Trophoblast cell (in vitro differentiated cells and primary cell): ENCODE measurements around the gene MKNK1.

Experiments
- DNase-seq, 2 donors: peaks; one replicate each; pipeline ENCODE4 v3.0.0-alpha.2; 2016
- H2AFZ ChIP-seq: 2 replicates; pipeline ENCODE4 v1.6.1; 2013; ENCODE audit warnings: low read length, moderate library complexity, mild to moderate bottlenecking; ENCODE audit not compliant: insufficient read depth, poor library complexity
- H2AK5ac ChIP-seq: 2 replicates; pipeline ENCODE4 v1.6.1; 2013; ENCODE audit warnings: mild to moderate bottlenecking, low read length
- H2BK120ac ChIP-seq: 2 replicates; pipeline ENCODE4 v1.6.1; 2013; ENCODE audit warnings: low read length, mild to moderate bottlenecking, moderate library complexity; ENCODE audit not compliant: insufficient read depth, poor library complexity
- H2BK12ac ChIP-seq: 2 replicates; pipeline ENCODE4 v1.6.1; 2013; ENCODE audit warnings: mild to moderate bottlenecking, low read length, moderate library complexity
- H2BK5ac ChIP-seq: 2 replicates; pipeline ENCODE4 v1.6.1; 2013; ENCODE audit warnings: low read length, low read depth, moderate library complexity, mild to moderate bottlenecking; ENCODE audit not compliant: poor library complexity
- H3K14ac ChIP-seq: 2 replicates; pipeline ENCODE4 v1.6.1; 2013; ENCODE audit warnings: mild to moderate bottlenecking, low read length
- H3K18ac ChIP-seq: 2 replicates; pipeline ENCODE4 v1.6.1; 2013; ENCODE audit warnings: mild to moderate bottlenecking, low read length
- H3K23ac ChIP-seq: 2 replicates; pipeline ENCODE4 v1.6.1; 2013; ENCODE audit warnings: low read length
- H3K27ac ChIP-seq: 2 replicates; pipeline ENCODE4 v1.5.1; 2013; ENCODE audit warnings: low read depth, mild to moderate bottlenecking, inconsistent platforms, low read length, moderate library complexity
- H3K27me3 ChIP-seq: 2 replicates; pipeline ENCODE4 v1.6.1; 2013; ENCODE audit warnings: inconsistent platforms, mild to moderate bottlenecking, low read length, moderate library complexity; ENCODE audit not compliant: insufficient read depth
- H3K36me3 ChIP-seq, 2 experiments: 1 replicate in 1 of 2; 2 replicates in 1 of 2; pipeline ENCODE4 v1.6.1; 2013; ENCODE audit warnings: low read length in 2 of 2, mild to moderate bottlenecking in 2 of 2, moderate library complexity in 1 of 2; ENCODE audit not compliant: insufficient read depth in 2 of 2, control insufficient read depth in 1 of 2
- H3K4ac ChIP-seq: 2 replicates; pipeline ENCODE4 v1.6.1; 2013; ENCODE audit warnings: low read depth, mild to moderate bottlenecking, low read length, moderate library complexity
- H3K4me1 ChIP-seq, 2 experiments: 1 replicate in 1 of 2; 2 replicates in 1 of 2; pipeline ENCODE4 v1.6.1; 2013; ENCODE audit warnings: low read length in 2 of 2, mild to moderate bottlenecking in 2 of 2, moderate library complexity in 1 of 2; ENCODE audit not compliant: insufficient read depth in 2 of 2, control insufficient read depth in 1 of 2
- H3K4me2 ChIP-seq: 2 replicates; pipeline ENCODE4 v1.6.1; 2013; ENCODE audit warnings: inconsistent platforms, mild to moderate bottlenecking, low read length, moderate library complexity
- H3K4me3 ChIP-seq: 2 replicates; pipeline ENCODE4 v1.5.1; 2013; ENCODE audit warnings: mild to moderate bottlenecking, low read depth, low read length, inconsistent platforms
- H3K79me1 ChIP-seq: one replicate; pipeline ENCODE4 v1.6.1; 2013; ENCODE audit warnings: low read length
- H3K79me2 ChIP-seq: 2 replicates; pipeline ENCODE4 v1.6.1; 2013; ENCODE audit warnings: low read length, mild to moderate bottlenecking; ENCODE audit not compliant: control insufficient read depth, insufficient read depth, poor library complexity
- H3K9ac ChIP-seq: 2 replicates; pipeline ENCODE4 v1.6.1; 2013; ENCODE audit warnings: mild to moderate bottlenecking, low read length
- H3K9me3 ChIP-seq: 2 replicates; pipeline ENCODE4 v1.6.1; 2013; ENCODE audit warnings: low read depth, mild to moderate bottlenecking, control low read depth, inconsistent platforms, low read length; ENCODE audit not compliant: insufficient read depth
- H4K12ac ChIP-seq: 2 replicates; pipeline ENCODE4 v1.6.1; 2013; ENCODE audit warnings: low read depth, mild to moderate bottlenecking, low read length, moderate library complexity
- H4K8ac ChIP-seq: 2 replicates; pipeline ENCODE4 v1.6.1; 2013; ENCODE audit warnings: low read depth, mild to moderate bottlenecking, low read length, moderate library complexity
- H4K91ac ChIP-seq: one replicate; pipeline ENCODE4 v1.6.1; 2013; ENCODE audit warnings: low read depth, mild to moderate bottlenecking, low read length, moderate library complexity
- WGBS: extraction: QIAGEN DNeasy Blood & Tissue Kit; methylation state at CpG from one replicate; pipeline ENCODE4 v1.1.7; 2013; ENCODE audit warnings: missing lambda C conversion rate; ENCODE audit not compliant: insufficient read length, insufficient coverage; ENCODE audit errors: extremely low coverage; 5-methylcytosine and 5-hydroxymethylcytosine counted together

MKNK1 gene

DNA sequence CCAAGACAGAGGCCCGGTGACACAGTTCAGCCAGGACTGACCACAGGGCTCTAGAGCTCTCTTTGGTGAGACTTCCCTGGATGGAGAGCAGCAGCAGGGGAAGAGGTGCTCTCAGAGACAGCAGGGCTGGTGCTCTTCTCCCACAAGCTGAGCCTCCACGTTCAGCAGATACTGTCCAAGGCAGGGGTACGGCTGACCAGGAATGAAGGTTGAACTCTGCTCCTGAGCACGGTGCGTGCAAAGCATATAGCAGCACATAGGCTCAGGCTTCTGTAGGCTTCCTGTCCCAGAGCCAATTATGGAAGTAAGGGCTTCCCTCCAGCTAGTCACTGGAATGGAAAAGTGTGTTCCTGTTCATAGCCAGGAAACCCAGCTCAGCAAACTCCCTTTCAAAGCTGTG lies 90.5 kb downstream of the MKNK1 start:
- Histone ChIP-seq H2BK120ac (no peak overlapping the region), H3K79me2 (no peaks in the 10 kb centered on the region), H3K27ac (no peak overlapping the region), H2AFZ (no peak overlapping the region), H2BK5ac (no peak overlapping the region), H3K36me3 (no peaks in the 10 kb centered on the region), H3K79me1 (no peaks in the 10 kb centered on the region), H4K91ac (no peak overlapping the region), H3K4me3 (no peak overlapping the region), H4K12ac (no peak overlapping the region), H4K8ac (no peak overlapping the region), H2BK12ac (no peak overlapping the region), H3K4me2 (no peak overlapping the region), H3K18ac (no peak overlapping the region), H3K9ac (no peak overlapping the region), H3K27me3 (no peaks in the 10 kb centered on the region), H3K23ac (no peak overlapping the region), H3K4me1 (peaks cover 6% of the 10 kb centered on the region in 2 experiments), H2AK5ac (no peak overlapping the region), H3K9me3 (peaks cover 3% of the 10 kb centered on the region), H3K4ac (no peak overlapping the region), H3K14ac (no peak overlapping the region)
- DNase-seq = no peak
- no CpG with 5 or more reads among the region's 5 CpGs for WGBS

DNA sequence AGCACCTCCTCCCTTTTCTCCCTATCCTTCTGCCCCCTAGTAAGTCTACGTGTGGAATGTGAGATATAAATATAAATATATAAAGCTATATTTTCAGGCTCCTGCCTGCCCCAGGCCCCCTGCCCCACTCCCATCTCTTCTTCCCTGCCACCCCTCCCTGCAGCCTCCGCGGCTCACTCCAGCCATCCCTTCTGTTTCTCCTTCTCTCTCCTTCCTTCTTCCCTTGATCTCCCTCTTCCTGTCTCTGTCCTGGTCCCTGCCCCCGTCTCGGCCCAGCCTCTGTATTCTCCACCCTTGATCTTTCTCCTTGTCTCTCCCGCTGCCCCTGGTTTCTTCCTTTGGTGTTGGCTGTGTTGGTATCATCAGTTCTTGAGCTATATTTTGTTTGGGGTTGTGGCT lies 91.3 kb downstream of the MKNK1 start:
- Histone ChIP-seq H3K23ac (no peak overlapping the region), H2BK12ac (no peak overlapping the region), H4K8ac (no peak overlapping the region), H4K91ac (no peak overlapping the region), H3K14ac (no peak overlapping the region), H2AK5ac (no peak overlapping the region), H3K4me2 (no peak overlapping the region), H3K27me3 (no peaks in the 10 kb centered on the region), H3K79me2 (no peaks in the 10 kb centered on the region), H3K36me3 (no peaks in the 10 kb centered on the region), H2BK120ac (no peak overlapping the region), H3K9me3 (peaks cover 3% of the 10 kb centered on the region), H3K4ac (no peak overlapping the region), H3K9ac (no peak overlapping the region), H4K12ac (no peak overlapping the region), H2BK5ac (no peak overlapping the region), H3K4me1 (peaks cover 6% of the 10 kb centered on the region in 2 experiments), H2AFZ (no peak overlapping the region), H3K79me1 (no peaks in the 10 kb centered on the region), H3K4me3 (no peak overlapping the region), H3K18ac (no peak overlapping the region), H3K27ac (no peak overlapping the region)
- DNase-seq = no peak
- WGBS = no CpG with 5 or more reads among the region's 6 CpGs

DNA sequence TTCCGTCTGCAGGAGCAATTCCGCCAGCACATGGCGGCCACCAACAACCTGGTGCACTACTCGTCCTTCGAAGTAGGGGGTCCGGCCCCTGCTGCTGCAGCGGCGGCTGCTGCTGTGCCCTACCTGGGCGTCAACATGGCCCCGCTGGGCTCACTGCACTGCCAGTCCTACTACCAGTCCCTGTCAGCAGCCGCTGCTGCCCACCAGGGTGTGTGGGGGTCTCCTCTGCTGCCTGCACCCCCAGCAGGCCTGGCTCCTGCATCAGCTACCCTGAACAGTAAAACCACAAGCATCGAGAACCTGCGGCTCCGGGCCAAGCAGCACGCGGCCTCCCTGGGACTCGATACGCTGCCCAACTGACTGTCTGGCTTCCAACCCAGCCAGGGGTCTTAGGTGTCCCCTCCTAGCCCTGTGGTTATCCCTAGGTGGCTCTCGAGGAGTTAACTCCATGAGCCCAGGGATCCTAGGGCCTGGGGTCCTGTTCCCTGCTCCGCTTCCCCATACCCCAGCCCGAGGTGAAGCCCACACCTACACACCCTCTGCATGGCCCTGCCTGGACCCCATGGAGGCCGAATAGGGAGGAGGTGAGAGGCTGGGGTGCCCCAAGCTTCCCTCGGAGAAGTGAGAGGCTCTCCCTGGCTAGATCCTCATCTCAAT lies 91.8 kb downstream of the MKNK1 start:
- Histone ChIP-seq H2BK120ac (no peak overlapping the region), H3K27ac (no peak overlapping the region), H3K27me3 (no peaks in the 10 kb centered on the region), H3K9ac (no peak overlapping the region), H3K14ac (no peak overlapping the region), H2AK5ac (no peak overlapping the region), H3K23ac (no peak overlapping the region), H3K4me1 (peaks cover 5% of the 10 kb centered on the region in 2 experiments), H3K9me3 (peaks cover 3% of the 10 kb centered on the region), H4K12ac (no peak overlapping the region), H3K4ac (no peak overlapping the region), H3K18ac (no peak overlapping the region), H3K36me3 (no peaks in the 10 kb centered on the region), H4K91ac (no peak overlapping the region), H3K4me2 (no peak overlapping the region), H4K8ac (no peak overlapping the region), H3K79me2 (no peaks in the 10 kb centered on the region), H2BK5ac (no peak overlapping the region), H3K4me3 (no peak overlapping the region), H3K79me1 (no peaks in the 10 kb centered on the region), H2AFZ (no peak overlapping the region), H2BK12ac (no peak overlapping the region)
- DNase-seq = no peak
- WGBS = no CpG with 5 or more reads among the region's 23 CpGs

DNA sequence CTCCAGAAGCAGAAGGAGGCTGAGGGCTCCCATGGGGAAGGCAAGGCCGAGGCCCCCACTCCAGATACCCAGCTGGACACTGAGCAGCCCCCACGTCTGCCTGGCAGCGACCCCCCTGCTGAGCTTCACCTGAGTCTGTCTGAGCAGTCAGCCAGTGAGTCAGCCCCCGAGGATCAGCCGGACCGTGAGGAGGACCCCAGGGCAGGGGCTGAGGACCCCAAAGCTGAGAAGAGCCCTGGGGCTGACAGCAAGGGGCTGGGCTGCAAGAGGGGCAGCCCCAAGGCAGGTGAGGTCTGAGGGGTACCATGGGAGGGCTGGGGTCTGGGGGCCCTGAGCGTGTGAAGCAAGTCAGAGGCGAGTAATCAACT lies 93.1 kb downstream of the MKNK1 start:
- H3K23ac ChIP-seq = no peak overlapping the region
- no peak overlapping the region for H3K4me2 ChIP-seq
- H3K4me3 ChIP-seq = no peak overlapping the region
- no peak overlapping the region for H4K8ac ChIP-seq
- H3K9ac ChIP-seq = no peak overlapping the region
- no peak overlapping the region for H3K27ac ChIP-seq
- H3K79me2 ChIP-seq = no peaks in the 10 kb centered on the region
- H3K4me1 ChIP-seq = no peaks in the 10 kb centered on the region
- no peak overlapping the region for H4K12ac ChIP-seq
- no peak overlapping the region for H2AK5ac ChIP-seq
- H2BK12ac ChIP-seq = no peak overlapping the region
- no peak overlapping the region for H2AFZ ChIP-seq
- H3K4ac ChIP-seq = no peak overlapping the region
- peaks cover 3% of the 10 kb centered on the region for H3K9me3 ChIP-seq
- WGBS = no CpG with 5 or more reads among the region's 8 CpGs
- DNase-seq = no peak
- no peaks in the 10 kb centered on the region for H3K27me3 ChIP-seq
- H3K14ac ChIP-seq = no peak overlapping the region
- no peak overlapping the region for H2BK5ac ChIP-seq
- no peak overlapping the region for H3K18ac ChIP-seq
- no peak overlapping the region for H2BK120ac ChIP-seq
- no peak overlapping the region for H4K91ac ChIP-seq
- no peaks in the 10 kb centered on the region for H3K79me1 ChIP-seq
- H3K36me3 ChIP-seq = no peaks in the 10 kb centered on the region
